ENCODE data around the gene PDE7B.

The PDE7B gene

DNA sequence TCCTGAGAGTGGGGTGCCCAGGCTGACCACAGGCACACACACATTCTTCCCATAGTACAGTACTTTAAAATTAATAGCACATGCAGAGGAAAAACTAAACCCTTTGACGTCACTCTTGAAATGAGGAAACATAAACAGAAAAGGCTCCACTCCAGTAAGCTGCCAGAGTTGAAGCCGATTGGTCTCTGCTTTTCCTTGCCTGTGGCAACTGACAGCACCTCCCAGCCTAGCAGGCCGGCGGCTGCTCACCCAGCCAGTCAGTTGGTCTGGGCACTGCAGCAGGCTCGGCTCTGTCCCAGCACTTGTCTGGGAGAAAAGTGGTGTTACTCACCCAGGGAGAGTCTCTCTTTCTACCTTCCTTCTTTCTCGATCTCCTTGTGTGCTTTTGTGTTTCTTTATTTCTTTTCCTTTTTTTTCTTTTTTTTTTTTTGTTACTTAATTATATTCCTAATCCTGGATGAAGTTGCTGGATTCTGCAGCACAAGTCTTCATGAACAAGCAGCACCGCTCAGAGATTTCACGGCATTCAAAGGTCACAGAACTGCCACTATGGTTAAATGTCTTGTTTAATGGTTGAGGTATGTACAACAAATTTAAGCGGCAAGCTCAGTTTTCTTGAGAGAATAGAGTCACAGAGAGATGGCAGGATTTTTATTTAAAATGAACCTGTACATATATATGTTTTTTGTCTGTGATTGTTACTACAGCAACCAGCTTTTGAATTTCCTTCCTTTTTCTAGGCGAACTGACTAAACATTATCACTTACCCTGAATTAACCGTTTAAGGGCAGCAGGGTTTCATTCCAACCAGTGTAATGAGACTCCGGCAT, at the start of gene PDE7B:
TSS of gene PDE7B (plus strand) at position 260 of the 830 bp plus-strand sequence.
- peak within 1 kb of the TSS; percentile 5 for H3K4me3 ChIP-seq (ENCODE audit: low read length)
- H3K9ac ChIP-seq (ENCODE audit: low read length): peak within 1 kb of the TSS; percentile 63
- H3K27me3 ChIP-seq (ENCODE audit: control insufficient read depth, insufficient read depth, low read length): no peaks in the 10 kb centered on the region
- no peaks in the 10 kb centered on the region for H3K36me3 ChIP-seq (ENCODE audit: control insufficient read depth, insufficient read depth, low read length)
- no peaks in the 10 kb centered on the region for H3K9me3 ChIP-seq (ENCODE audit: control insufficient read depth, low read length)
- H3K4me1 ChIP-seq (ENCODE audit: control insufficient read depth, insufficient read depth, low read length): peaks cover 16% of the 10 kb centered on the region

DNA sequence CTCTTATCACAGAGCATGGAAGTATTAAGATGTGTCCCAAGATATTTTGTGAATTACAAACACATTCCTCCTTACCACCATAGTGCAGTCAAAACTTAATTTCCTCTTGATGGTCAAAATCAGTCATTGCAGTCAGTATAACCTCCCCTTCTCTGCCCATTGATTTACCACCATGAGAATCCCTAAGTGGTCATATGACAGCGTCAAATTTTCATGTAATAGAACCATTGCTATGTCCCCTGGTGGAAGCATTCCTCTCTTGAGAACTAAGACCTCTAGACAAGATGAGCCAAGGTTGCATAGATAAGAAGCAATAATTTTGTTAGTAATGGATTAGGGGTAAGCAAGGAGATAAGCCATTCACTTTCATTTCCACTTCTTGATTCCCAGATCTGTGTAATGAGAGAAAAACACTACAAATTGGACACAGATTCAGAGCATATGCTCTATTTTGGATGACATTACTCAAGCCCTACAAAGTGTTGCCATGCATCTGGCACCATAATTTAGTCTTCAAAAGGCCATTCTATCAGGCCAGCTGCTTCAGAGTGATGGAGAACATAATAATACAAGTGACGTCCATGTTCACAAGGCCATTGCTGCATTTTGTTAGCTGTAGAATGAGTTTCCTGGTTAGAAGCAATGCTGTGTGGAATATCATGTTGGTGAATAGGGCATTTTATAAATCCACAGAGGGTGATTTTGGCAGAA, 49.6 kb upstream of the PDE7B start:
- Histone ChIP-seq H3K4me3 (ENCODE audit: low read length) (no peak overlapping the region), H3K36me3 (ENCODE audit: control insufficient read depth, insufficient read depth, low read length) (no peaks in the 10 kb centered on the region), H3K9me3 (ENCODE audit: control insufficient read depth, low read length) (no peaks in the 10 kb centered on the region)

DNA sequence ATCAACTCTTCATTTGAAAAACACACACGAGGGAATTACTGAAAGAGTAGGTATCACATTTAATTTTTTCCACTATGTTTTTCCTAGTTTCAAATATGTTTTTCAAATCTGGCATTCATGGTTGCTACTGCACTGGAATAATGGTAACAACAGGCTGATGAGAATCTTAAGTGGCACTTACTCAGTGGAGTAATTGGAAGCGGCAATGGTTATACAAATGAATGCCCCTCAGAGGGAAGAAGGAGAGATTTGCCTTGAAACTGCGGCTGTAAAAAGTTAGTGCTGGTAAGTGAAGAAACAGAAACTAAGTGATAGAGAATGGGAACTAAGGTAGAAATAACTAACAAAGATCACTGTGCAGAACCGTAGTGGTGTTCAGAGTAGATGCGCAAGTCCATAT, 41.0 kb upstream of the PDE7B start:
- Histone ChIP-seq H3K4me1 (ENCODE audit: control insufficient read depth, insufficient read depth, low read length) (peaks cover 8% of the 10 kb centered on the region), H3K9me3 (ENCODE audit: control insufficient read depth, low read length) (no peaks in the 10 kb centered on the region), H3K4me3 (ENCODE audit: low read length) (no peak overlapping the region), H3K36me3 (ENCODE audit: control insufficient read depth, insufficient read depth, low read length) (no peaks in the 10 kb centered on the region), H3K27me3 (ENCODE audit: control insufficient read depth, insufficient read depth, low read length) (no peaks in the 10 kb centered on the region), H3K9ac (ENCODE audit: low read length) (no peak overlapping the region)

More for the DNA sequence above, 49.6 kb upstream of the PDE7B start:
- Histone ChIP-seq H3K9ac (ENCODE audit: low read length) (no peak overlapping the region), H3K27me3 (ENCODE audit: control insufficient read depth, insufficient read depth, low read length) (no peaks in the 10 kb centered on the region), H3K4me1 (ENCODE audit: control insufficient read depth, insufficient read depth, low read length) (no peaks in the 10 kb centered on the region)

DNA sequence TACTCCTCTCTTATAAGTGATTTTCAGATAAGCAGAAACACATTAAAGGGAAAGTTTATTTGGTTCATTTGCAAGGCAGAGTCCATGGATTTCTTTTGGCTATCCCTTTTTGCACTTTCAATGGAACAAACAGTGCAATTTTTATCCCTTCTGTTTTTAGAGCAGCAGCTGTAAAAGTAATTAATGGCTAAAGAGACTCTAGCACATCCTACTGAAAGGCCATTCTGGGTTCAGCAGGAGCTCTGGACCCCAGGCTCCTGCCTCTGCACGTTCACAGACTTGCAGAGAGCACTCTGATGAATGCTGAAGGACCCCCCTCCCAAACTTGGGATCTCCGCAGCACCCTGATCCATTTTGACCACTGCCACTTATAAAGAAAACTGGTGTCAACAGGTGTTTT, 40.3 kb upstream of the PDE7B start:
- H3K9ac ChIP-seq (ENCODE audit: low read length): no peak overlapping the region
- H3K27me3 ChIP-seq (ENCODE audit: control insufficient read depth, insufficient read depth, low read length): no peaks in the 10 kb centered on the region
- no peak overlapping the region for H3K4me3 ChIP-seq (ENCODE audit: low read length)
- H3K9me3 ChIP-seq (ENCODE audit: control insufficient read depth, low read length): no peaks in the 10 kb centered on the region
- no peaks in the 10 kb centered on the region for H3K36me3 ChIP-seq (ENCODE audit: control insufficient read depth, insufficient read depth, low read length)
- H3K4me1 ChIP-seq (ENCODE audit: control insufficient read depth, insufficient read depth, low read length): peaks cover 8% of the 10 kb centered on the region

DNA sequence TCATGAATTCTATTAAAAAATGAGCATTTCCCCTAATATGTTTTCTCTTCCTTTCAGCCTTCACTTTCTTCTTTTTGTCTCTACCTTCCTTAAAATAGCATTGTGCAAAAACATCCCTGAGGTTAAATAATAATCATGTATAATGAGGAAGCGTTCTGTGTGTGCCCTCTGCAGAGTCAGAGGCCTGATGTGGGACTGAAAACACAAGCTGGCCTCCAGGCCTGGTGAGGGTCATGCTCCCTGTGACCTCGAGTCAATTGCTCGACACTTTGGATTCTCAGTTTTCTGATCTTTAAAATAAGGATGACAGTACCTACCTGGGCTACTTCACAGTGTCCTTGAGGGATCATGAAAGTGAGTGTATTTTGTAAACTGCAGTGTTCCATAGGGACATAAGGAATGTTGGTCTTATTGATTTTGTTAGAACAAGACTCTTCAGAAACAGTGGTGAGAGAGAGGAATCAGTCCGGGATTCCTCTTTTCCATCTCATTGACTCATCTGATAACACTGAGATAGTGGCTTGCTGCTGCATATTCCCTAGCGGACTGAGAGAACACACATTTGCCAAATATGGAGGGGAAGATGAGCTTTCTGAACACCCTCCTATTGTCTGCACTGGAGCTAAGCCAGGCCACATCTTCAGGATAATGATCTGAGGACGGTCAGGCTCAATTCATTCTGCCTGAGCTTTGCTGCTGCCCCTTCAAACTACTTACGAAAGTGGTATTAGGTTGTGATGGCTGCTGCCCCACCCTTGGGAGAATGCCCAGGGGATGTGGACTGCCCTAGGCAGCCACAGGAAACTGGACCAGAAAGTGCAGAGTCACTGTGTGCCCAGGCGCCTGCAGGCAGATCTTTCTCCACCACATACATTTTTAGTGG, 39.6 kb upstream of the PDE7B start:
- Histone ChIP-seq H3K27me3 (ENCODE audit: control insufficient read depth, insufficient read depth, low read length) (no peaks in the 10 kb centered on the region), H3K4me3 (ENCODE audit: low read length) (no peak overlapping the region), H3K9me3 (ENCODE audit: control insufficient read depth, low read length) (no peaks in the 10 kb centered on the region), H3K9ac (ENCODE audit: low read length) (no peak overlapping the region), H3K36me3 (ENCODE audit: control insufficient read depth, insufficient read depth, low read length) (no peaks in the 10 kb centered on the region), H3K4me1 (ENCODE audit: control insufficient read depth, insufficient read depth, low read length) (peaks cover 8% of the 10 kb centered on the region)

DNA sequence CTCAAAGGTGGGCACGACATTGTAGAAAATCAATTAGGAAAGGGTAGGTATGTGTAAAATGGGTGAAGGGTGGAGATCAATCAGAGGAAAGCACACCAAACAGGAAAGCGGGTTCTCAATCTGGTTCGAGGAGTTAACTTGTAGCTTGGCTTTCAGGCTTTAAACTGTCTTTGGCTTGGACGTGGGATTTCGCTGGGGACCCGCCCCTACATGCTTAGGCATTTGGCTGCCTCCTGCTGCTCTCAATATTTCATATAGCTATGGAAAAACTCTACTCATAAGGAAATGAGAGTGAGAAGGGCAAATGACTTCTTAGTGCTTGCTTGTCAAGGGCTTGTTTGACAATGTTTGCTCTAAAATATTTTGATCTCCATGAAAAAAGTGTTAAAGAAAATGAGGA, 38.1 kb upstream of the PDE7B start:
- no peak overlapping the region for H3K4me3 ChIP-seq (ENCODE audit: low read length)
- H3K9me3 ChIP-seq (ENCODE audit: control insufficient read depth, low read length): no peaks in the 10 kb centered on the region
- no peaks in the 10 kb centered on the region for H3K36me3 ChIP-seq (ENCODE audit: control insufficient read depth, insufficient read depth, low read length)
- H3K4me1 ChIP-seq (ENCODE audit: control insufficient read depth, insufficient read depth, low read length): peaks cover 8% of the 10 kb centered on the region
- H3K9ac ChIP-seq (ENCODE audit: low read length): no peak overlapping the region
- H3K27me3 ChIP-seq (ENCODE audit: control insufficient read depth, insufficient read depth, low read length): no peaks in the 10 kb centered on the region

DNA sequence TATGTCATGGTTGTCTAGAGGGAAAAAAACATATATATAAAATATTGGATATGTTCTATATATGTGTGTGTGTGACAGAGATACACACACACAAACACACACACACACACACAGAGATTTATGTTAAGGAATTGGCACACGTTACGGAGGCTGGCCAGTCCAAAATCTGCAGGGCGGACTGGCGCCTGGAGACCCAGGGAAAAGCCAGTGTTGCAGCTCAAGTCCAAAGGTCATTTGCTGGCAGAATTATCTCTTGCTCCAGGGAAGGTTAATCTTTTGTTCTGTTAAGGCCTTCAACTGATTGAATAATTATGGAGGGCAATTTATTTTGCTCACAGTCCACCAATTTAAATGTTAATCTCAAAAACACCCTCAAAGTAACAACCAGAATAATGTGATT, 37.5 kb upstream of the PDE7B start:
- Histone ChIP-seq H3K36me3 (ENCODE audit: control insufficient read depth, insufficient read depth, low read length) (no peaks in the 10 kb centered on the region), H3K27me3 (ENCODE audit: control insufficient read depth, insufficient read depth, low read length) (no peaks in the 10 kb centered on the region), H3K9me3 (ENCODE audit: control insufficient read depth, low read length) (no peaks in the 10 kb centered on the region), H3K4me3 (ENCODE audit: low read length) (no peak overlapping the region), H3K4me1 (ENCODE audit: control insufficient read depth, insufficient read depth, low read length) (peaks cover 8% of the 10 kb centered on the region), H3K9ac (ENCODE audit: low read length) (no peak overlapping the region)

DNA sequence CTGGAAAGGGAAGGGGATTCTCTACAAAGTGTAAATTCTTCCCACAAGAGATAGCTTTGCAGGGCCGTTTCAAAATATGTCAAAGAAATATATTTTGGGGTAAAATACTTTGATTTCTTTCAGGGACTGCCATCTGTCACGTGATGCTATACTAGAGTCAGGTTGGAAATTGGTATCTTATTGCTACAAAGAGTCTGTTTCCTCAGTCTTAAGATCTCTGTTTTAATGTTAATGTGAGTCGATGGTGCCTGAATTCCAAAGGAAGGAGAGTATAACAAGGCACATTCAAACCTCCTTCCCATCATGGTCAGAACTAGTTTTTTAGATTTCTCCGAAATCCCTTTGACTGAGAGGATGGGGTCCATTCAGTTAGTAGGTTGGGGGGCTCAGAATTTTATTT, 36.3 kb upstream of the PDE7B start:
- H3K4me3 ChIP-seq (ENCODE audit: low read length): no peak overlapping the region
- peaks cover 8% of the 10 kb centered on the region for H3K4me1 ChIP-seq (ENCODE audit: control insufficient read depth, insufficient read depth, low read length)
- no peak overlapping the region for H3K9ac ChIP-seq (ENCODE audit: low read length)
- H3K36me3 ChIP-seq (ENCODE audit: control insufficient read depth, insufficient read depth, low read length): no peaks in the 10 kb centered on the region
- no peaks in the 10 kb centered on the region for H3K27me3 ChIP-seq (ENCODE audit: control insufficient read depth, insufficient read depth, low read length)
- H3K9me3 ChIP-seq (ENCODE audit: control insufficient read depth, low read length): no peaks in the 10 kb centered on the region

DNA sequence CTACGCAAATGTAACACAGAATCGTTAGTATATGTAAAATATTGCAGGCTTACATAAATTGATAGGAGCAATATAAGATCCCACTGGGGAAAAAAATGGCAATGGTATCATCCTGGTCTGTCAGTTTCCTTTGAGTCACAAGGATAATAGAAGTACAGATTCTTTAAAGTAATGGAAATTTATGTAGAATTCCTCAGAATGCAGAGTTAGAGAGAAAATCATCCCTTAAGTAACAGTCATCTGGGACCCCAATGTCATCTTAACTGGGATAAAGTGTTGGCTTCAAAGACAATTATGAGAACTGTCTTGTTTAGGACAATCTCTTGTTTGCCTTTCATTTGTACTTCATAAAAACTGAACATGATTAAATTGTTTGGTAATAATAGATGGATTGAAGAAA, 34.5 kb upstream of the PDE7B start:
- no peak overlapping the region for H3K4me3 ChIP-seq (ENCODE audit: low read length)
- no peak overlapping the region for H3K9ac ChIP-seq (ENCODE audit: low read length)
- H3K4me1 ChIP-seq (ENCODE audit: control insufficient read depth, insufficient read depth, low read length): peaks cover 8% of the 10 kb centered on the region
- no peaks in the 10 kb centered on the region for H3K27me3 ChIP-seq (ENCODE audit: control insufficient read depth, insufficient read depth, low read length)
- H3K36me3 ChIP-seq (ENCODE audit: control insufficient read depth, insufficient read depth, low read length): no peaks in the 10 kb centered on the region
- no peaks in the 10 kb centered on the region for H3K9me3 ChIP-seq (ENCODE audit: control insufficient read depth, low read length)

DNA sequence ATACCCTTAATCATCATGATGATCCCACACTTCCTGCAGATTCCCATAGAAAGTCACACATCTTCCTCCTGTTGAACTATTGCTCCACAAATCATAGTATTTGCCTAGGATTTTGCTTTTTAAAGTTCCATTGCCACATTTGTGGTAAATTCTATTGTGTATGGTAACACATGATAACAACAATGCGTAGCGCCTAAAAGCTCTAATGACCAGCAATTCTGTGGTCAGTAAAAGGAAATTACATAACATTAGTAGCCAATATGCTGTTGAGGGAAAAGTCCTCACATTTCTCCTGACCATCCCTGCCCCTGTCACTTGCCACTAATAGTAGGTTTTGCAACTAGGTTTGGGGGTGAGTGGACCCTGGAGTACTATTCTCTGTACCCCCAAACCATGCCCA, 31.8 kb upstream of the PDE7B start:
- no peaks in the 10 kb centered on the region for H3K36me3 ChIP-seq (ENCODE audit: control insufficient read depth, insufficient read depth, low read length)
- no peaks in the 10 kb centered on the region for H3K27me3 ChIP-seq (ENCODE audit: control insufficient read depth, insufficient read depth, low read length)
- no peaks in the 10 kb centered on the region for H3K9me3 ChIP-seq (ENCODE audit: control insufficient read depth, low read length)
- H3K9ac ChIP-seq (ENCODE audit: low read length): no peak overlapping the region
- H3K4me1 ChIP-seq (ENCODE audit: control insufficient read depth, insufficient read depth, low read length): no peaks in the 10 kb centered on the region
- no peak overlapping the region for H3K4me3 ChIP-seq (ENCODE audit: low read length)

DNA sequence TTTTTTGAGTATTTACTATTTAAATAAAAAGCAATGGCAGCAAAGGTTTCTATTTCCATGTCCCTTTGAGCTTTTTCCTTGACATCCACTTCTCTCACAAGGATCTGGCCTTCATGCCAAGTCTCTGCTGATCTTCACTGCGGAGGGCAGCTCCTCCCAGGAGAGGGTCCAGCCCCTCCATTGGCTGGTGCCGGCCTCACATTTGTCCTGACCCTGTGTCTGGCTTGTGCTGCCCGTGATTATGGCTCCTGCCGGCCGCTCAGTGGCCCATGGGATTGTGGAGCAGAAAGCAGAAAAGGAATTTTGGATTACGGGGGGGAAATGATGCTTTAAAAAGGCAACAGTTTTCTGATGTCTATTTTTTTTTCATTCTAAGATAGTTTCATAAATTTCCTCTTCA, 31.2 kb upstream of the PDE7B start:
- H3K4me1 ChIP-seq (ENCODE audit: control insufficient read depth, insufficient read depth, low read length): no peaks in the 10 kb centered on the region
- no peak overlapping the region for H3K9ac ChIP-seq (ENCODE audit: low read length)
- no peak overlapping the region for H3K4me3 ChIP-seq (ENCODE audit: low read length)
- H3K9me3 ChIP-seq (ENCODE audit: control insufficient read depth, low read length): no peaks in the 10 kb centered on the region
- H3K36me3 ChIP-seq (ENCODE audit: control insufficient read depth, insufficient read depth, low read length): no peaks in the 10 kb centered on the region
- no peaks in the 10 kb centered on the region for H3K27me3 ChIP-seq (ENCODE audit: control insufficient read depth, insufficient read depth, low read length)

DNA sequence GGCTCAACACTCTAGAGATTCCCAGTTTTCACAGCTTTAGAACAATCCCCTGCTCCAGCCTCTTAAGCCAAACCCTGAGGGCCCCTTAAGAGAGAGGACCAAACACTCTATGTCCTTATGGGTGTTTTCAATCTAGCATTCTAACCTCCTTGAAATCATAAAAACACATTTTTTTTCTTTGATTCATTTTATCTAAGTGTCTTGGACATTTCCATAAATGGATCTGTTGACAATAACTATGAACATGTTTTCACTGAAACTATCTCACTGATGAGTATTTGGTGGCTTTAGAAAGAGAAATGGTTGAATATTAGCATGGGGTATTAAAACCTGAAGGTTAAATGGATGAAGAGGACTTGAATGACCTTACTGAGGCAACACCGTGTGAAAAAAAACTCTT, 27.6 kb upstream of the PDE7B start:
- Histone ChIP-seq H3K4me3 (ENCODE audit: low read length) (no peak overlapping the region), H3K4me1 (ENCODE audit: control insufficient read depth, insufficient read depth, low read length) (no peaks in the 10 kb centered on the region), H3K36me3 (ENCODE audit: control insufficient read depth, insufficient read depth, low read length) (no peaks in the 10 kb centered on the region), H3K9ac (ENCODE audit: low read length) (no peak overlapping the region), H3K9me3 (ENCODE audit: control insufficient read depth, low read length) (no peaks in the 10 kb centered on the region), H3K27me3 (ENCODE audit: control insufficient read depth, insufficient read depth, low read length) (no peaks in the 10 kb centered on the region)

Data from mucosa of stomach (tissue), 1 donor.